ENCODE results near the gene ZCRB1.

Gene ZCRB1

GRCh38 chr12:42291680-42292079, 34.2 kb downstream of the ZCRB1 start:
- no peak for TF ChIP-seq CTCF (conservative IDR thresholded peaks at IDR 0.05; ENCODE audit: low read depth)
- POLR2A ChIA-PET (ENCODE audit: low non-redundant PET): no interaction called here
- no peak overlapping the region for H3K27ac ChIP-seq
- CTCF ChIA-PET: interaction anchor here (0.6 to 0.7 kb wide), 2 partner anchors 9 to 68 kb away, joined by 3 to 7 read pairs; no protein-coding TSS in a partner anchor
- DNase-seq (ENCODE audit: low spot score): no peak

GRCh38 chr12:42288544-42288943, 37.4 kb downstream of the ZCRB1 start:
- DNase-seq (ENCODE audit: low spot score): no peak
- H3K27ac ChIP-seq: no peak overlapping the region
- no peak for TF ChIP-seq CTCF (conservative IDR thresholded peaks at IDR 0.05; ENCODE audit: low read depth)
- ChIA-PET POLR2A (ENCODE audit: low non-redundant PET) (no interaction called here), CTCF (no interaction called here)

GRCh38 chr12:42286741-42287140, 39.2 kb downstream of the ZCRB1 start:
- CTCF ChIA-PET: no interaction called here
- no peak for DNase-seq (ENCODE audit: low spot score)
- POLR2A ChIA-PET (ENCODE audit: low non-redundant PET): no interaction called here
- no peak for TF ChIP-seq CTCF (conservative IDR thresholded peaks at IDR 0.05; ENCODE audit: low read depth)
- H3K27ac ChIP-seq: no peak overlapping the region

DNA sequence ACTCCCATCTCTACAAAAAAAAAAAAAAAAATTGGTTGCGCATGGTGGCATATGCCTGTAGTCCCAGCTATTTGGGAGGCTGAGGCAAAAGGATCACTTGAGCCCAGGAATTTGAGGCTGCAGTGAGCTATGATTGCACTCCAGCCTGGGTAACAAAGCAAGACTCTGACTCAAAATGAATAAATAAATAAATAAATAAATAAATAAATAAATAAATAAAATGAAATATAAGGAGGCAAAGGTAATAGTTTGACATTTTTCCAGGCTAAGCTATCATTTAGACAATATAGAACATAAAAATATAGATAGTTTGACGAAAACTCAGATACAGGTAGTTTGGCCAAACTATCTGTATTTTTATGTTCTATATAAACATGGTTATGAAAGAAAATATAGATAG, 40.5 kb downstream of the ZCRB1 start:
- ChIA-PET POLR2A (ENCODE audit: low non-redundant PET) (no interaction called here), CTCF (interaction anchor here (0.6 kb wide), 1 partner anchor 1125 kb away, joined by 3 read pairs; no protein-coding TSS in a partner anchor)
- H3K27ac ChIP-seq: no peak overlapping the region

GRCh38 chr12:42284876-42285275, 41.0 kb downstream of the ZCRB1 start:
- H3K27ac ChIP-seq: no peak overlapping the region
- no peak for DNase-seq (ENCODE audit: low spot score)
- TF ChIP-seq CTCF (conservative IDR thresholded peaks at IDR 0.05; ENCODE audit: low read depth): no peak
- ChIA-PET POLR2A (ENCODE audit: low non-redundant PET) (no interaction called here), CTCF (interaction anchor here (0.6 kb wide), 1 partner anchor 1124 kb away, joined by 3 read pairs; no protein-coding TSS in a partner anchor)

More for the DNA sequence above, 40.5 kb downstream of the ZCRB1 start:
- no peak for TF ChIP-seq CTCF (conservative IDR thresholded peaks at IDR 0.05; ENCODE audit: low read depth)
- no peak for DNase-seq (ENCODE audit: low spot score)

GRCh38 chr12:42284157-42284556, 41.7 kb downstream of the ZCRB1 start:
- TF ChIP-seq CTCF (conservative IDR thresholded peaks at IDR 0.05; ENCODE audit: low read depth): no peak
- DNase-seq (ENCODE audit: low spot score): no peak
- H3K27ac ChIP-seq: no peak overlapping the region
- CTCF ChIA-PET: no interaction called here
- POLR2A ChIA-PET (ENCODE audit: low non-redundant PET): no interaction called here

- TF ChIP-seq CTCF (conservative IDR thresholded peaks at IDR 0.05; ENCODE audit: low read depth): no peak
- H3K27ac ChIP-seq: no peak overlapping the region
- ChIA-PET CTCF (no interaction called here), POLR2A (ENCODE audit: low non-redundant PET) (no interaction called here)
- no peak for DNase-seq (ENCODE audit: low spot score)
Observed at GRCh38 chr12:42283739-42284138, 42.2 kb downstream of the ZCRB1 start.

Data from RWPE1 (cell line).